Neural cell (in vitro differentiated cells): Measurements from ENCODE around the gene ZNF783. TPM values are rescaled to one million over a fixed set of nuclear protein-coding genes. Genes with fewer than 3 reads are reported as not detected.

ENCODE experiments used
- H2AFZ ChIP-seq: fragments of 200-600, 300-800 bp; sonication (generic), shearing (Covaris generic); 2 replicates; pipeline ENCODE4 v1.6.0; 2014; ENCODE audit warnings: low read depth, mild to moderate bottlenecking, antibody characterized with exemption, low read length, moderate library complexity
- H3F3A ChIP-seq: fragments of 200-600 bp; shearing (Covaris generic); 2 replicates; pipeline ENCODE4 v1.6.1; 2016; ENCODE audit warnings: mild to moderate bottlenecking, moderate library complexity, mixed read lengths, antibody characterized with exemption, low read length; ENCODE audit not compliant: insufficient read depth, poor library complexity, severe bottlenecking
- H3K27ac ChIP-seq: fragments of 200-600, 300-800 bp; sonication (generic), shearing (Covaris generic); 2 replicates; pipeline ENCODE4 v1.5.1; 2014; ENCODE audit warnings: mild to moderate bottlenecking, low read length, moderate library complexity
- H3K27me3 ChIP-seq: fragments of 300-800, 200-600 bp; sonication (generic), shearing (Covaris generic); 2 replicates; pipeline ENCODE4 v1.6.0; 2014; ENCODE audit warnings: mild to moderate bottlenecking, low read depth, low read length, moderate library complexity; ENCODE audit not compliant: insufficient read depth
- H3K36me3 ChIP-seq: fragments of 300-800, 200-600 bp; sonication (generic), shearing (Covaris generic); 2 replicates; pipeline ENCODE4 v1.5.1; 2014; ENCODE audit warnings: mild to moderate bottlenecking, antibody characterized with exemption, low read length, moderate library complexity; ENCODE audit not compliant: insufficient read depth
- H3K4me2 ChIP-seq: fragments of 300-800, 200-600 bp; sonication (generic), shearing (Covaris generic); 2 replicates; pipeline ENCODE4 v1.6.0; 2014; ENCODE audit warnings: mild to moderate bottlenecking, low read length
- H3K4me3 ChIP-seq: fragments of 300-800, 200-600 bp; sonication (generic), shearing (Covaris generic); 2 replicates; pipeline ENCODE4 v1.5.1; 2014; ENCODE audit warnings: mild to moderate bottlenecking, low read length, moderate library complexity
- H3K79me2 ChIP-seq: fragments of 200-600 bp; shearing (Covaris generic); replicated peaks from 2 replicates; pipeline ENCODE4 v1.6.0; 2014; ENCODE audit warnings: mild to moderate bottlenecking, low read length, moderate library complexity; ENCODE audit not compliant: insufficient read depth
- H3K9ac ChIP-seq: fragments of 300-800, 200-600 bp; sonication (generic), shearing (Covaris generic); 2 replicates; pipeline ENCODE4 v1.6.1; 2016; ENCODE audit warnings: mild to moderate bottlenecking, low read length, mixed read lengths
- H3K9me2 ChIP-seq: fragments of 200-600 bp; shearing (Covaris generic); 2 replicates; pipeline ENCODE4 v1.6.1; 2016; ENCODE audit warnings: mild to moderate bottlenecking, low read length, mixed read lengths; ENCODE audit not compliant: insufficient read depth
- H3K9me3 ChIP-seq: fragments of 200-600, 300-800 bp; sonication (generic), shearing (Covaris generic); 2 replicates; pipeline ENCODE4 v1.6.1; 2016; ENCODE audit warnings: mild to moderate bottlenecking, mixed run types, low read length, moderate library complexity, mixed read lengths
- H4K20me1 ChIP-seq: fragments of 200-600 bp; shearing (Covaris generic); 2 replicates; pipeline ENCODE4 v1.6.1; 2016; ENCODE audit warnings: mild to moderate bottlenecking, mixed run types; ENCODE audit not compliant: insufficient read depth
- EP300 ChIP-seq: fragments of 450-650 bp; conservative IDR thresholded peaks from 2 replicates; pipeline ENCODE4 v1.6.1; 2014; ENCODE audit warnings: antibody characterized with exemption, mild to moderate bottlenecking, moderate library complexity; ENCODE audit not compliant: poor library complexity, severe bottlenecking
- EZH2 ChIP-seq: fragments of 200-600, 300-800 bp; shearing (Covaris generic), sonication (generic); IDR thresholded peaks from 2 replicates; pipeline ENCODE4 v1.6.1; 2014; ENCODE audit warnings: antibody characterized with exemption, low read length, borderline replicate concordance, mild to moderate bottlenecking; ENCODE audit not compliant: insufficient read depth, poor library complexity, severe bottlenecking
- MXI1 ChIP-seq: fragments of 450-650 bp; conservative IDR thresholded peaks from 2 replicates; pipeline ENCODE4 v1.6.1; 2014; ENCODE audit warnings: antibody characterized with exemption, mild to moderate bottlenecking; ENCODE audit not compliant: poor library complexity, severe bottlenecking
- POLR2AphosphoS5 ChIP-seq: IDR thresholded peaks from 2 replicates; pipeline ENCODE4 v1.6.1; 2012
- RAD21 ChIP-seq: fragments of 450-650 bp; conservative IDR thresholded peaks from 2 replicates; pipeline ENCODE4 v1.6.1; 2014; ENCODE audit warnings: antibody characterized with exemption, mild to moderate bottlenecking, moderate library complexity
- REST ChIP-seq: IDR thresholded peaks from 2 replicates; pipeline ENCODE4 v1.6.1; 2012; ENCODE audit warnings: borderline replicate concordance
- SMC3 ChIP-seq: fragments of 450-650 bp; conservative IDR thresholded peaks from 2 replicates; pipeline ENCODE4 v1.6.1; 2014; ENCODE audit warnings: antibody characterized with exemption, mild to moderate bottlenecking, moderate library complexity; ENCODE audit not compliant: poor library complexity
- TAF1 ChIP-seq: IDR thresholded peaks from 2 replicates; pipeline ENCODE4 v1.6.1; 2012; ENCODE audit warnings: low read depth
- polyA plus RNA-seq: library from polyadenylated mRNA; depleted of rRNA; stranded (reverse); fragments of >200 nt; gene quantifications from 2 replicates; pipeline ENCODE4 v1.2.3, GENCODE V29; 2014
- TF ChIP-seq, protein P1 (sequence below): fragments of 450-650 bp; IDR thresholded peaks from 2 replicates; pipeline ENCODE4 v1.5.1; 2014; ENCODE audit warnings: antibody characterized with exemption, mild to moderate bottlenecking, moderate library complexity; ENCODE audit not compliant: poor library complexity, severe bottlenecking

The ZNF783 gene
- polyA plus RNA-seq, 1 donor from 2014 or later = 23.9 TPM

DNA sequence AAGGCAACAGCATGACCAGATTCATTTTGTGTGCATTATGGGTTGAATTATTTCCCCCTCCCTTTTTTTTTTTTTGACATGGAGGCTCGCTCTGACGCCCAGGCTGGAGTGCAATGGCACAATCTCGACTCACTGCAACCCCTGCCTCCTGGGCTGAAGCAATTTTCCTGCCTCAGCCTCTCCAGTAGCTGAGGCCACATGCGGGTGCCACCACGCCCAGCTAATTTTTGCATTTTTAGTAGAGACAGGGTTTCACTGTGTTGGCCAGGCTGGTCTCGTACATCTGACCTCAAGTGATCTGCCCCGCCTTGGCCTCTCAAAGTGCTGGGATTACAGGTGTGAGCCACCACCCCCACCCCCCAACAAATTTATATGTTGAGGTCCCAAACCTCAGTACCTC is 42.0 kb downstream of the ZNF783 start:
- Histone ChIP-seq H3K36me3 (no peaks in the 10 kb centered on the region), H3F3A (no peaks in the 10 kb centered on the region)

GRCh38 chr7:149306854-149307253 is 44.9 kb downstream of the ZNF783 start:
- no peaks in the 10 kb centered on the region for H3K27me3 ChIP-seq
- no peaks in the 10 kb centered on the region for H3K9me3 ChIP-seq
- H4K20me1 ChIP-seq = no peaks in the 10 kb centered on the region
- H2AFZ ChIP-seq = no peak overlapping the region
- no peaks in the 10 kb centered on the region for H3K9me2 ChIP-seq
- no peak overlapping the region for H3K4me2 ChIP-seq
- H3K9ac ChIP-seq = no peak overlapping the region
- no peaks in the 10 kb centered on the region for H3K79me2 ChIP-seq
- H3F3A ChIP-seq = no peaks in the 10 kb centered on the region
- H3K36me3 ChIP-seq = no peaks in the 10 kb centered on the region
- H3K27ac ChIP-seq = no peak overlapping the region
- no peak overlapping the region for H3K4me3 ChIP-seq
- TF ChIP-seq SMC3 (no peak), REST (no peak), RAD21 (no peak), EP300 (no peak), MXI1 (no peak), TAF1 (no peak), EZH2 (no peak)
- TF ChIP-seq, protein P1, sequence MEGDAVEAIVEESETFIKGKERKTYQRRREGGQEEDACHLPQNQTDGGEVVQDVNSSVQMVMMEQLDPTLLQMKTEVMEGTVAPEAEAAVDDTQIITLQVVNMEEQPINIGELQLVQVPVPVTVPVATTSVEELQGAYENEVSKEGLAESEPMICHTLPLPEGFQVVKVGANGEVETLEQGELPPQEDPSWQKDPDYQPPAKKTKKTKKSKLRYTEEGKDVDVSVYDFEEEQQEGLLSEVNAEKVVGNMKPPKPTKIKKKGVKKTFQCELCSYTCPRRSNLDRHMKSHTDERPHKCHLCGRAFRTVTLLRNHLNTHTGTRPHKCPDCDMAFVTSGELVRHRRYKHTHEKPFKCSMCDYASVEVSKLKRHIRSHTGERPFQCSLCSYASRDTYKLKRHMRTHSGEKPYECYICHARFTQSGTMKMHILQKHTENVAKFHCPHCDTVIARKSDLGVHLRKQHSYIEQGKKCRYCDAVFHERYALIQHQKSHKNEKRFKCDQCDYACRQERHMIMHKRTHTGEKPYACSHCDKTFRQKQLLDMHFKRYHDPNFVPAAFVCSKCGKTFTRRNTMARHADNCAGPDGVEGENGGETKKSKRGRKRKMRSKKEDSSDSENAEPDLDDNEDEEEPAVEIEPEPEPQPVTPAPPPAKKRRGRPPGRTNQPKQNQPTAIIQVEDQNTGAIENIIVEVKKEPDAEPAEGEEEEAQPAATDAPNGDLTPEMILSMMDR = no peak

More for the DNA sequence above, 42.0 kb downstream of the ZNF783 start:
- no peaks in the 10 kb centered on the region for H4K20me1 ChIP-seq
- no peak overlapping the region for H3K9ac ChIP-seq
- TF ChIP-seq RAD21 (no peak), REST (no peak), POLR2AphosphoS5 (no peak), EZH2 (no peak), SMC3 (no peak), EP300 (no peak), MXI1 (no peak), TAF1 (no peak)
- TF ChIP-seq, protein P1 = no peak
- no peak overlapping the region for H3K4me2 ChIP-seq
- no peak overlapping the region for H3K27ac ChIP-seq
- H3K79me2 ChIP-seq = no peaks in the 10 kb centered on the region
- no peak overlapping the region for H2AFZ ChIP-seq
- H3K27me3 ChIP-seq = no peaks in the 10 kb centered on the region
- H3K9me2 ChIP-seq = no peaks in the 10 kb centered on the region
- H3K4me3 ChIP-seq = no peak overlapping the region
- no peaks in the 10 kb centered on the region for H3K9me3 ChIP-seq
